ENCODE results near the gene ANO10.

GRCh38 chr3:43399034-43399433 lies 222.8 kb downstream of the ANO10 start:
- TF ChIP-seq CTCF (conservative IDR thresholded peaks at IDR 0.05; ENCODE audit: low read depth, low read length) = no peak
- no peak for TF ChIP-seq EZH2 (IDR thresholded peaks at IDR 0.05; ENCODE audit: borderline replicate concordance, low read depth, low read length, poor library complexity, severe bottlenecking)
